Neural cell (in vitro differentiated cells): ENCODE measurements around the gene THUMPD1. TPM values are rescaled to one million over a fixed set of nuclear protein-coding genes. Genes with fewer than 3 reads are reported as not detected.

ENCODE experiments used
- H2AFZ ChIP-seq: fragments of 200-600, 300-800 bp; sonication (generic), shearing (Covaris generic); 2 replicates; pipeline ENCODE4 v1.6.0; 2014; ENCODE audit warnings: low read depth, mild to moderate bottlenecking, antibody characterized with exemption, low read length, moderate library complexity
- H3F3A ChIP-seq: fragments of 200-600 bp; shearing (Covaris generic); 2 replicates; pipeline ENCODE4 v1.6.1; 2016; ENCODE audit warnings: mild to moderate bottlenecking, moderate library complexity, mixed read lengths, antibody characterized with exemption, low read length; ENCODE audit not compliant: insufficient read depth, poor library complexity, severe bottlenecking
- H3K27ac ChIP-seq: fragments of 200-600, 300-800 bp; sonication (generic), shearing (Covaris generic); 2 replicates; pipeline ENCODE4 v1.5.1; 2014; ENCODE audit warnings: mild to moderate bottlenecking, low read length, moderate library complexity
- H3K27me3 ChIP-seq: fragments of 300-800, 200-600 bp; sonication (generic), shearing (Covaris generic); 2 replicates; pipeline ENCODE4 v1.6.0; 2014; ENCODE audit warnings: mild to moderate bottlenecking, low read depth, low read length, moderate library complexity; ENCODE audit not compliant: insufficient read depth
- H3K36me3 ChIP-seq: fragments of 300-800, 200-600 bp; sonication (generic), shearing (Covaris generic); 2 replicates; pipeline ENCODE4 v1.5.1; 2014; ENCODE audit warnings: mild to moderate bottlenecking, antibody characterized with exemption, low read length, moderate library complexity; ENCODE audit not compliant: insufficient read depth
- H3K4me2 ChIP-seq: fragments of 300-800, 200-600 bp; sonication (generic), shearing (Covaris generic); 2 replicates; pipeline ENCODE4 v1.6.0; 2014; ENCODE audit warnings: mild to moderate bottlenecking, low read length
- H3K4me3 ChIP-seq: fragments of 300-800, 200-600 bp; sonication (generic), shearing (Covaris generic); 2 replicates; pipeline ENCODE4 v1.5.1; 2014; ENCODE audit warnings: mild to moderate bottlenecking, low read length, moderate library complexity
- H3K79me2 ChIP-seq: fragments of 200-600 bp; shearing (Covaris generic); replicated peaks from 2 replicates; pipeline ENCODE4 v1.6.0; 2014; ENCODE audit warnings: mild to moderate bottlenecking, low read length, moderate library complexity; ENCODE audit not compliant: insufficient read depth
- H3K9ac ChIP-seq: fragments of 300-800, 200-600 bp; sonication (generic), shearing (Covaris generic); 2 replicates; pipeline ENCODE4 v1.6.1; 2016; ENCODE audit warnings: mild to moderate bottlenecking, low read length, mixed read lengths
- H3K9me2 ChIP-seq: fragments of 200-600 bp; shearing (Covaris generic); 2 replicates; pipeline ENCODE4 v1.6.1; 2016; ENCODE audit warnings: mild to moderate bottlenecking, low read length, mixed read lengths; ENCODE audit not compliant: insufficient read depth
- H3K9me3 ChIP-seq: fragments of 200-600, 300-800 bp; sonication (generic), shearing (Covaris generic); 2 replicates; pipeline ENCODE4 v1.6.1; 2016; ENCODE audit warnings: mild to moderate bottlenecking, mixed run types, low read length, moderate library complexity, mixed read lengths
- H4K20me1 ChIP-seq: fragments of 200-600 bp; shearing (Covaris generic); 2 replicates; pipeline ENCODE4 v1.6.1; 2016; ENCODE audit warnings: mild to moderate bottlenecking, mixed run types; ENCODE audit not compliant: insufficient read depth
- CTCF ChIP-seq: fragments of 450-650 bp; IDR thresholded peaks from 2 replicates; pipeline ENCODE4 v1.5.1; 2014; ENCODE audit warnings: antibody characterized with exemption, mild to moderate bottlenecking, moderate library complexity; ENCODE audit not compliant: poor library complexity, severe bottlenecking
- EP300 ChIP-seq: fragments of 450-650 bp; conservative IDR thresholded peaks from 2 replicates; pipeline ENCODE4 v1.6.1; 2014; ENCODE audit warnings: antibody characterized with exemption, mild to moderate bottlenecking, moderate library complexity; ENCODE audit not compliant: poor library complexity, severe bottlenecking
- EZH2 ChIP-seq: fragments of 200-600, 300-800 bp; shearing (Covaris generic), sonication (generic); IDR thresholded peaks from 2 replicates; pipeline ENCODE4 v1.6.1; 2014; ENCODE audit warnings: antibody characterized with exemption, low read length, borderline replicate concordance, mild to moderate bottlenecking; ENCODE audit not compliant: insufficient read depth, poor library complexity, severe bottlenecking
- MXI1 ChIP-seq: fragments of 450-650 bp; conservative IDR thresholded peaks from 2 replicates; pipeline ENCODE4 v1.6.1; 2014; ENCODE audit warnings: antibody characterized with exemption, mild to moderate bottlenecking; ENCODE audit not compliant: poor library complexity, severe bottlenecking
- POLR2AphosphoS5 ChIP-seq: IDR thresholded peaks from 2 replicates; pipeline ENCODE4 v1.6.1; 2012
- RAD21 ChIP-seq: fragments of 450-650 bp; conservative IDR thresholded peaks from 2 replicates; pipeline ENCODE4 v1.6.1; 2014; ENCODE audit warnings: antibody characterized with exemption, mild to moderate bottlenecking, moderate library complexity
- REST ChIP-seq: IDR thresholded peaks from 2 replicates; pipeline ENCODE4 v1.6.1; 2012; ENCODE audit warnings: borderline replicate concordance
- SMC3 ChIP-seq: fragments of 450-650 bp; conservative IDR thresholded peaks from 2 replicates; pipeline ENCODE4 v1.6.1; 2014; ENCODE audit warnings: antibody characterized with exemption, mild to moderate bottlenecking, moderate library complexity; ENCODE audit not compliant: poor library complexity
- TAF1 ChIP-seq: IDR thresholded peaks from 2 replicates; pipeline ENCODE4 v1.6.1; 2012; ENCODE audit warnings: low read depth
- polyA minus RNA-seq: library from RNA; depleted of rRNA, polyadenylated mRNA; stranded (reverse); fragments of >200 nt; gene quantifications from 2 replicates; pipeline ENCODE4 v1.2.3, GENCODE V29; 2014
- polyA plus RNA-seq: library from polyadenylated mRNA; depleted of rRNA; stranded (reverse); fragments of >200 nt; gene quantifications from 2 replicates; pipeline ENCODE4 v1.2.3, GENCODE V29; 2014

THUMPD1 gene
- 53.6 and 57.1 TPM in 2 replicates for polyA plus RNA-seq
- 156 and 169 TPM in 2 replicates for polyA minus RNA-seq

- H3K27me3 ChIP-seq: no peaks in the 10 kb centered on the region
- H2AFZ ChIP-seq: peak within 1 kb of the TSS; percentile 100
- no peaks in the 10 kb centered on the region for H3F3A ChIP-seq
- no peaks in the 10 kb centered on the region for H3K9me3 ChIP-seq
- H3K4me2 ChIP-seq: peak within 1 kb of the TSS; percentile 76
- no peaks in the 10 kb centered on the region for H3K9me2 ChIP-seq
- peak within 1 kb of the TSS; percentile 97 for H3K4me3 ChIP-seq
- peak within 1 kb of the TSS; percentile 99 for H3K9ac ChIP-seq
- peaks cover 16% of the 10 kb centered on the region for H3K79me2 ChIP-seq
- TF ChIP-seq TAF1: peak; percentile 69
- TF ChIP-seq EZH2: no peak
- peak; percentile 99 for TF ChIP-seq POLR2AphosphoS5
- TF ChIP-seq MXI1: peak; percentile 57
- peak; percentile 19 for TF ChIP-seq RAD21
- no peak for TF ChIP-seq SMC3
- TF ChIP-seq EP300: peak; percentile 79
- peak; percentile 92 for TF ChIP-seq REST
- peak; percentile 59 for TF ChIP-seq CTCF
- H3K36me3 ChIP-seq: peaks cover 4% of the 10 kb centered on the region
- H4K20me1 ChIP-seq: peaks cover 4% of the 10 kb centered on the region
- H3K27ac ChIP-seq: peak within 1 kb of the TSS; percentile 98
Measured at GRCh38 chr16:20741554-20742285, at the start of gene THUMPD1. Gene THUMPD1 (minus strand): TSS chr16:20741818. CDS start chr16:20741739, 79 bp downstream.

GRCh38 chr16:20789130-20789529, 47.5 kb upstream of the THUMPD1 start:
- Histone ChIP-seq H2AFZ (no peak overlapping the region), H3K4me3 (no peak overlapping the region), H3K9me3 (no peaks in the 10 kb centered on the region), H3F3A (no peaks in the 10 kb centered on the region), H3K79me2 (no peaks in the 10 kb centered on the region), H3K4me2 (no peak overlapping the region), H3K9me2 (no peaks in the 10 kb centered on the region), H3K27ac (no peak overlapping the region), H3K9ac (no peak overlapping the region), H4K20me1 (no peaks in the 10 kb centered on the region), H3K27me3 (no peaks in the 10 kb centered on the region), H3K36me3 (no peaks in the 10 kb centered on the region)
- no peak for TF ChIP-seq REST
- TF ChIP-seq EP300: no peak
- TF ChIP-seq TAF1: no peak
- TF ChIP-seq RAD21: no peak
- no peak for TF ChIP-seq POLR2AphosphoS5
- TF ChIP-seq SMC3: no peak
- TF ChIP-seq EZH2: no peak
- TF ChIP-seq CTCF: no peak
- TF ChIP-seq MXI1: no peak
